ENCODE measurements around the gene CADPS2.

Gene CADPS2

DNA sequence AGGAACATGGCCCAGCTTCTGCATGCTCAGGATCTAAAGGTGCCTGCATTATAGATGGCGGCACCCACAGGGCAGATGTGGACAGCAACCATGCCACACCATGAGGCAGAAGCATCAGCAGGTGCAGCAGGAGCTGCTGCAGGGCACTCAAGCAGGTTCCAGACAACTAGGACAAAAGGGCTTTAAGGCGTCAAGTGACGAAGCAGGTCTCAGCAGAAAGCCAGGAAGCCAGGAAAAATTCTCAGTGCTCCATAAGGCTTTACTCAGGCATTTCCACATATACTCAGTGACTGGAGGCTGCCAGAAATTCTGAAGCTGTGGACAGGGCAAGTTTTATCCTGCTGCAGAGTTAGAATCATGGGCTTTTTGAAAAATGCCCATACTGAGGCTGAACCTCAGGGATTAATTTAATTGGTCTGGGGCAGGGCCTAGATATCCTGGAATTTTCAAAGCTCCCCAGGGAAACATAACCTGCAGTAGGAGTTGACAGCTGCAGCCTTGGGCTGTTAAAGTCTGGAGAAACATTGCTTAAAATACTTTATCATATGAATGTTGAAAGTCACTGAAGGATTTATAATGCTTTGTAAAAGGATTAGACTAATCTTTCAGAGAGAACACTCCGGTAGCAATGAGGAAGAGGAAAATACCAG lies 115.4 kb downstream of the CADPS2 start:
- DNase-seq (ENCODE audit: low read depth in 2 of 2) = no peak

DNA sequence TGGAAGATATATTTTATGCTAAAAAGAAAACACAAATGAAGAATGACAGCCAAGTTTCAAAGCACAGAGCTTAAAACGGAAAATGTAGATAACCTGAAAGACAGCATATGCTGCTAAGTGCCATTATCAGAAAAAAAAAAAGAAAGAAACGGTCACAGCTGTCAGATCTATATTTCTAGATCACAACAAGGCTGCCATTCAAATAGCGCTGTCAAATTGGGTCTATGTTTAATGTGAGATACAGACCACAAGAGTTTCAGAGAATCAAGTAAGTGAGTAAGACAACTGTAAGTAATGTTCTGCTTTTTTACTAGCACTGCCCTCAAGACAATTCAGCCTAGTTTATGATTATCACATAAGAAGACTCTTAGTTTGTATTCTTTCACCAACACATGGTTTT lies 117.4 kb downstream of the CADPS2 start:
- no peak for DNase-seq (ENCODE audit: low read depth in 2 of 2)

DNA sequence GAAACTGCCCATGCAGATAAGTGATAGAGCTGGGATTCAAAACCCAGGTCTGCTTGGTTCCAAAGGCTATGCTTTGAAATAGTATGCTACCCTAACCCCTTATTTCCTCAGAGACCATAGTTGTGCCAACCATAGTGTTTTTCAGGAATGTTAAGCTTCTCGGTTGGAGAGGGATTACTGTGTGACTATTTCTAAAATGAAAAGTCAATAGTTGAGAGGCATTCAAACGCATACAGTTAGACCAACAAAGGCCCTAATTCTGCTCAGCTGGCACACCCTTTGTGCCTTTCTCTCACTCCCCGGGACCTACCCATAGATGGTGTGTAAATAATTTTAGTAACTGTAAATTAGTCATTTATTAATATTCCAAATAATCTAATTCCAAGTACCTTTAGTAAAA lies 118.9 kb downstream of the CADPS2 start:
- DNase-seq (ENCODE audit: low read depth in 2 of 2) = no peak

DNA sequence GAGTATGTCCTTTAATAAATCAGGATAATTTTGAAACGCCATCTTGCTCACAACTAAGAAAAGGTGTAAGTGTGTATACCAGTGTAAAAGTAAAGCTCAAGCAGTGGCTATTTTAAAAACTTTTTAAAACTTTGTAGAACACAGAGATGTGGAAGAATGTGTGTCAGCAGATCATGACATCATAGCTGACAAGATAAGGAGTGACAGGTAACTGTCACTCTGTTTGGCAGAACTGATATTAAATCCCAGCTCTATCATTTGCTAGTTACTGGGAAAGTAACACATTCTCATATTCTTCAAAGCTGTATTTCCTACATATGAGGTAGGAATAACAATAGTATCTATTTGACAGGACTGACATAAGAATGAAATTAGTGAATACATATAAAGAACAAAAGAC lies 119.7 kb downstream of the CADPS2 start:
- DNase-seq (ENCODE audit: low read depth in 2 of 2) = no peak

DNA sequence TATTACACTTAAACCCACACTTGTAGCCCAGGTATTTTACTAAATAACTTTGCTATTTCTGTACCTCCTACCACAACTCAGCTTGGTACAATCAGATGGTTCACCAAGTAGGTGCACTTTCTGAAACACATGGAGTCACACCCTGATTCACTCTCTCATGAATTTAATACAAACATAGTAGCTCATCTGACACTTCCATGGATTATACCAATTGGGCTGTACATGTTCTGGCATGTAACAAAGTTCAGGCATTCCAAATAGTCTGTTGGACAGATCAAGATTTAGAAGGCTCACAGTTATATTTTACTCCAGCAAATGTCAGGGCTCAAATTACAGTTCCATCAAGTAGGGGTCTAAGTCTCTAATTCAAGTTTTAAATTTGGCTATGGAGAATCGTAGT lies 121.4 kb downstream of the CADPS2 start:
- DNase-seq (ENCODE audit: low read depth in 2 of 2) = no peak

DNA sequence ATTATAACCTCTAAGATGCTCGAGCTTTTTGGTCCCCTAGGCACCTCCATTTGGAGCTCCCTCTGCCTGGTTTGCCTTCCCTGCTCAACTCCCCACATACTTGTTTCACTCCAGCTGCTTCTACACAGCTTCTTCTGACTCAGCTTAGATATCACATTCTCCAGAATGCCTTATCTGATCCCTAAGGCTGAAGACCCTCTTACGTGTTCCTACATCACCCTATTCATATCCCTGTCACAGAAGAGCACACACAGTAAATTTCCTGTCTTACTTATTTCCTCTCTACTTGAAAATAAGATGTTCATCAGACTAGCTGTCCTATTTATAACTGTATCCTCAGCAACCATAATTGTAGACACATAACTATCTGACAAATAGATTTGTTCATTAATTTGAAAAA lies 122.2 kb downstream of the CADPS2 start:
- DNase-seq (ENCODE audit: low read depth in 2 of 2) = no peak

DNA sequence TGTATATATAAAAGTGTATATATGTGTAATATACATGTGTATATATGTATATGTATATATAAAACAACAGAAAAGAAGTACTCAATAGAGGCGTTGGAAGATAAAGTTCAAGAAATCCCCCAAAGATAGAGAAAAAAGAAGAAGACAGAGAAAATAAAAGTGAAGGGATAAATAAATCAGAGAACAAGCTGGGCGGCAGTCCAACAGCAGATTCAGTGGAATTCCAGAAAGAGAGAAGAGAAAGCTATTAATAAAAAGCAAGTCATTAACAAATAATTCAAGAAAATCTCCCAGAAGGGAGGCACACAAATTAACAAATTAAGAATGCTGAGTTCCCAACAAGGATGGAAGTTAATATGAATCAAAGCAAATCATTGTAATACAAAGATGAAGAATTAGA lies 124.2 kb downstream of the CADPS2 start:
- no peak for DNase-seq (ENCODE audit: low read depth in 2 of 2)

DNA sequence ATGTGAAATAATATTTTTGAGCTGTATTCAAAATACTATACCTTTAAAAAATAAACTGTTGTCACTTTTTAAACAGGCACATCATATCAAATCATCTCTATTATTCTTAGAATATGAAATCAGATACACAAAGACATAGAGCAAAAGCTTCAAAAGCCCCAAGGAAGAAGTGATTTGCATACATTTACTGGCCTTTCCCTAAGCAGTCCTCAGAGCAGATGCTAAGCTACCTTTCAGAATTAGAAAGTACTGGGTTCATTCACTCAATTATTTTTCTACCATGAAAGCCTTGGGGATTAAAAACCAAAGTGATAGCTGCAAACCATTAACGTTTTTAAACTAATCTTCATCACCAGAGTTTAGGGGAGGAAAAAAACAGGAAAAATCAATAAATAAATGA lies 127.8 kb downstream of the CADPS2 start:
- no peak for DNase-seq (ENCODE audit: low read depth in 2 of 2)

DNA sequence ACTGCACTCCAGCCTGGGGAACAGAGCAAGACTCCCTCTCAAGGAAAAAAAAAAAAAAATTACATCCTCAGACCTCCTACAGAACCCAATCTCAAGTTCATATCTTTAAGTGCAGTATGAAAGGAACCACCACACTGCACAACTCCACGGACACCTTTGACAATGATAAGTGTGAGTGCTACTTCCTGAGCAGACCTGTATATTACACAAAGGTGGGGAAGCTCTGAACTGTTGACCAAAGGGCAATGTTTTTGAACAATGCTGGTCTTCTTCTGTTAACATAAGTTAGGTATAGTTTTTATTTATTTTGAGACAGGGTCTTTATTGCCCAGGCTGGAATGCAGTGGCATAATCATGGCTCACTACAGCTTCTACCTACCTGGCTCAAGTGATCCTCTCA lies 129.4 kb downstream of the CADPS2 start:
- DNase-seq (ENCODE audit: low read depth in 2 of 2) = no peak

DNA sequence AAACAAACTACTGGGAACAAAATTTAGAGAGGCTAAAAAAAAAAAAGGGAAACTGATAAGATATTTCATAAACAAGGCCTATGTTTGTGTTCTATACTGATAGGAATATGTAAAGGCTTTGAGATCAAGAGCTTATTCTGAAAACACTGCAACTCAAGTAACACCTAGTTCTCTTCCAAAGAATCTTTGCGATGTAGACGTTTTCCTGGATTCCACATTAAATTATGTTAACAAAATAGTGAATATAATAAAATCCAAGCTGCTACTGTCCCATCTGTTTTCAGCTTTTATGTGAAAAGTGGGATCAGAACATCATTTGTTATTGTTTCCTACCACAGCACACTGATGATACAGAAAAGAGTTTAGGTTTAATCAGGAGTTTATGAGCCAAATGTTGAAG lies 130.6 kb downstream of the CADPS2 start:
- no peak for DNase-seq (ENCODE audit: low read depth in 2 of 2)

DNA sequence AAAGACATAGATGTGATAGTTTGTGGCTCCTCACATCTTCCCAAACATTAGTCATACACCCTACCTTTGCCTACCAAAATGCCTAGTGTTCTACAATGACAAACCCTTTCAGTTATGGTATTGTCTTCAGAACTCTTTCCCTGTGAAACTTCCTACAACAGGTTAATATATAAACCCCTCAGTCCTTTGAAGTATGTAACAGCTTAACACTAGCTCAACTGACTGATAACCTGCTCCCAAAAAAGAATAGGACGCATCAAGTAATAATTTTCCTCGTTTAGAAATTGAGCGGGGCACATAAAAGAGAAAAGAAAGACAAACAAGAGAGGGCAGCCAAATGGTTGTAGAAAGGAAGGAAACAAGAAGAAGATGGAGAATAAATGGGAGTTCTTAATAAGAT lies 133.7 kb downstream of the CADPS2 start:
- no peak for DNase-seq (ENCODE audit: low read depth in 2 of 2)

DNA sequence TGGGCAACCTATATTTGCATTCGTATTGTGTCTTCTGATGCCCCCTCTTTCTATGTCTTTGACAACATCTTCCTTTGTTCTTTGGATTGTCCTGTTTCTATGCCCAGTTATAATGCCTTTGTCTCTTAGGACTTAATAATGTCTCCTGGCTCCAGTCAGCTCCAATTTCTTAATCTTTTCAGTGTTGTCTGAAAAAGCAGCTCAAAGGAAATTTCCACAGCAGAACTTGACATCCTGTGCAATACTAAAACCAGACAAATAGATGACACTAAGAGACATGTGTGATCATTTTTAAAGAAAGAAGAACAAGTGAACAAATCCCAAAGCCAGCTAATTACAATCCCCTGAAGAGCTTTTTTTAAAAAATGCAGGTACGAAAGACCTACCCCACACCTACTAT lies 135.9 kb downstream of the CADPS2 start:
- DNase-seq (ENCODE audit: low read depth in 2 of 2) = no peak

DNA sequence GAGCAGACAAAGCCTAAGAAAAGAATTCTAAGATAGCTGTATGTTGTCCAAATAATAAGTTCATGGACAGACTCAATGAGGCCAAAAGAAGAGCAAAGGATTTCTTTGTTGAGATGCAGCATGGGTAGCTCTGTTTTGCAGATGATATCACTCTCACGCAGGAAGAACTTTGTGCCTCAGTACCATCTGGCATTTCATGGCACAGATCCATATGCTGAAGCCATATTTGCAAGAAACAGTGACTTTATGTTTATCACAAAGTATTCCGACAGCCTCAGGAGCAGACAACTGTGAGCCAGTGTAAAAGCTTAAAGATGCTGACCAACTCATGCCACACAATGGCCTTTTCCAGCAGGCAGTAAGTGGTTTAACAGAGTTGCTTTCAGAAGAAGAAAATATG lies 138.1 kb downstream of the CADPS2 start:
- no peak for DNase-seq (ENCODE audit: low read depth in 2 of 2)

DNA sequence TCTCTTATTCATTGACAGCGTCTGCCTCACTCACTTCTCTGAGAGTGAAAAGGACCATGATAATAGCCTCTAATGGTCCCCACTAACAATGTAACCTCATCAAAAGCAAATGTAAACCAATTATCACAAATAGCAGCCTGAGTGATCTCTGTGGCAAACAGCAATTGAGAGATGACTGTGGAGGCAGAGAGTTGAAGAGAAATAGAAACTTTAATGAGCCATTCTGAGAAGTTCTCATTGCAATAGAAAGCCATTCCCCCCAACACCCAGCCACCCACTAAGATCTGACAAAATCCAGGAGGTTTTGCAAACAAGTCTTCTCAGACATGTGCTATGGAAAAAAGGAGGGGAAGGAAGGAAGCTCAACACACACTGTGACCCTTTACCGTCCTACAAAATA lies 139.3 kb downstream of the CADPS2 start:
- no peak for DNase-seq (ENCODE audit: low read depth in 2 of 2)

DNA sequence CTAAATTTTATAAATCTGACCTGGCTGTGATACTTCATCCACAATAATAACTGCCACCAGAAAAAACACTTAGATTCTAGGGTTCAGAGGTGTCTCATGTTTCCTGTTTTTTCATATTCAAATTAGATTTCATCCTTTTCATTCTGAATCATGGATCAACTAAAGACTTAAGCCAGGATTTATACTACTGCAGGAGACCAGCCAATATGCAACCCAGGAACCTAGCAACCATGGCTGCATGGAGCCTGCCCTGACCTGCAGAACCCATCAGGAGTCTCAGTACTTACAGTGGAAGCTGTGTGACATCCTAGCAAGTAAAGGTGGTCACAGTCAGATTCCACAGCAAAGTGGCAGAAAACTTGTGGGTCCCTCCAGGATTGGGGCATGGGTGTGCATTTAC lies 143.0 kb downstream of the CADPS2 start:
- no peak for DNase-seq (ENCODE audit: low read depth in 2 of 2)

DNA sequence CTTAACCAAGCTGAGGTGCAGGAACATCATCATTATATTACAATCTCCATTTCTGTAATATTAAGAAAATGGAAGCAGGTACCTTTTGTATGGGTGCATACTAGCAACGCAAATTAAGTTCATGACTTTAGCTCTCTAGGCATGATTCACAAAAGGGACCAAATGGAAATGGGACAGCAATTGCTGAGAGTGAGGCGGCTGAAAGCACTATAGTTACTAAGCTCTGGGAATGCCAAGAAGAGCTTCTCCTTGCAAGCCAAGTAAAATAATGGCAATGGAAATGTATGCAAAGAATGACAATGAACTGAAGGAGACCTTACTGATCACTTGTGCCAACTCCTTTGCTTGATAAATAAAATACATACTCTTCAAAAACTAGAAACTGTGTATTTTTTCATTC lies 147.3 kb downstream of the CADPS2 start:
- no peak for DNase-seq (ENCODE audit: low read depth in 2 of 2)

DNA sequence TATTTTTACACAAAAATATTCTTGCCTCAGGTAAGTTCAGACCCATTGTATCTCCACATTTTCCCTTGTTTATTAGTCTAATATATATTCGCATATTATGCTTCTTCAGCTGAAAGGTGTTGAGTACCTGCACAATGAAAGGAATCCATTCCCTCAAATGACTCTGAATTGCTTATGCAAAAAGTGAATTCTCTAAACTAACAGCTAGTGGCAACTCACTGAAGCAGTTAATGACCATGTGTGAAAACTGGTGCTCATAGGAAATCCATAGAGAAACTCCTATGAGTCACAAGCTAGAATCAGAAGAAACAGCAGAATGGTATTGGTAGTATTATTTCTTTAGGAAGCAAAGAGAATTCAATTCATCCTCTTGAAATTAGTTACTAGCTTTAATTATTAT lies 150.1 kb downstream of the CADPS2 start:
- DNase-seq (ENCODE audit: low read depth in 2 of 2) = no peak

DNA sequence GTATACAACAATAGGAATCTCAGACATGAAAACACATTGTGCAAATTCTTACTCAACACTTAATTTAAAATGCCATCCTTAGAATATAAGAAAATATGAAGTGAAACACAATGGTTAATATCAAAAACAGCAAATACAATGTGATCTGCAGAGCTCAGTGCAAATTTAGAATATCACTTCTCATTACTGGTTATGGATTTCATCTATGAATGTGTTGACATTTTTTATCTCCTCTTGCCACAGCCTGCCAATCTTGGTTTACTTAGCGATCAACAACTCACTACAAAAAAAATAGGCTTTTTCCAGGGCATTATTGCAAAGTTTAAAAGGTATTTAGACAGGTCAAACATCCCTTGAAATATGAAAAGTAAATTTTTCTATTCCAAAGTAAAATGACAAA lies 158.5 kb downstream of the CADPS2 start:
- no peak for DNase-seq (ENCODE audit: low read depth in 2 of 2)

DNA sequence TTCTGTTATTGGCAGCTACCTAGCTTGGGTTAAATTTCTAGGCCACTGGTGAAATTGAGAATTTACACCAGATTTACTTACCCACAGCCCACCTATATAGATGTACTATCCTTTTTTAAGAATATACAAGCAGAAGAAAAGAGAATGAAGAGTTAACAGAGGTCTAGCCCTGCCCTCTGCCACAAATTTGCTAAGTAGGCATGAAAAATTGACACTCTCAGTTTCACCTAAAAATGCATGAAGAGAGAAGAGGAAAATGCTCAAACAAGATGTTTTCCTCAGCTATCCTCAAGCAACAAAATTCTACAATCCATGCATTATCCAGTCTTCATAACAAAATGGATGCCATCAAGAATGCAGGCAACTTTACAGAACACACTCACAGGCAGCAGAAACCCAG lies 158.9 kb downstream of the CADPS2 start:
- no peak for DNase-seq (ENCODE audit: low read depth in 2 of 2)

DNA sequence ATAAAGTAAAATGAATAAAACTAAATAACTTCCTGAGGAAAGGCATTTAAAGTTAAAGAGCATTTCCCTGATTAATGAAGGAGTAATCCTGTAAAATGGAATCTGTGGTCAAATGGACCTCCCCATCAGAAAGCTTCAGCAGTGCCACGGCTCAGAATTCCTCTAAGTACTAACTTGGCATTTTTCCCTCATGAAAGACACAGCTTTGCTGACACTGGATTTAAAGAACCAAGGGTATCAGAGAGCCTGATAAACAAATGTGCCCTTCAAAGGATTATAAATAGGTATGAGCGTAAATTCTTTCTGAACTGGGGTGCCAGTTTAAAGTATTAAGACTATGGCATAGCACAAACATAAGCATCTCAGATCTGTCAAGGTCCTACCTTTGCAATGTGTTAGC lies 159.4 kb downstream of the CADPS2 start:
- DNase-seq (ENCODE audit: low read depth in 2 of 2) = no peak

DNA sequence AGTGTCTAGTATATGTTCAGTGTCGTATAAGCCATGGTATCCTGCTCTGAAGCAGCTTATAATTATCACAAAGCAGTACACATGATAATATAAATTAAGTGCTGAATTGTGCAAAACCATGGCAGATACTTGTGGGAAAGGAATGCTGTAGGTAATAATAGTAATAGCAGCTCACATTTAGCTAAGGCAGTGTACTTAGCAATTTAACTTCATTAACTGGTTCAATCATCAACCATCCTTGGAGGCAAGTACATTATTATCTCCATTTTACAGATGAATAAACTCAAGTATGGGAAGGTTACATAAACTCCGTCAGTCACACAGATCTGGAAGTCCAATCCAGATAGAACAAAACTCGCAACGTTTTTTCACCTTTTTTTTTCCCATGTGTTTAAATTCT lies 161.9 kb downstream of the CADPS2 start:
- no peak for DNase-seq (ENCODE audit: low read depth in 2 of 2)

DNA sequence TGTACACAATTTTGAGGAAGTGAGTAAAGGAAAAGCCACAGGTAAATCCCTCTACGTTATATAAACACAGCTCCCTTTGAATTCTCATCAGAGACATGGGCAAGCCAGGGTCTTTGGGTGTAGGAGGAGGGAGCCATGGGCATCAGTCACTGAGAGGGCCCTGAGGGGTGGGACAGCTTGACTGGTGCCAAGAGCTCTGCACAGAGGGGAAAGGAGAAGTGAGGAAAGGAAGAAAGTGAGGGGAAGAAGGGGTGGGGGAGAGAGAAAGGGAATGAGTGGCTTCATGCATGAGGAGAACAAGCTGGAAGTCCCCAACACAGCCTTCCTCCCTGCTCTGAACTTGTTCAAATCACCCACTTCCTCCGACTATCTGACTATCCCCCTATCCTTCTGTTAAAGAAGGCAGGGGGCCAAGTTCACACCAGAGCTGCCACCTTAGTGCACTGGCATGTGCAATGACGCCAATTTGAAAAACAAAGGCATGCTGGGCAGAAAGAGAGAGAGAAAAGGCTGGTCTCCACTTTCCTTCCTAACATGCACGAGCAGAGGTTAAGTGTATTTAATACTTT lies 167.2 kb downstream of the CADPS2 start:
- DNase-seq (ENCODE audit: low read depth in 2 of 2) = no peak

DNA sequence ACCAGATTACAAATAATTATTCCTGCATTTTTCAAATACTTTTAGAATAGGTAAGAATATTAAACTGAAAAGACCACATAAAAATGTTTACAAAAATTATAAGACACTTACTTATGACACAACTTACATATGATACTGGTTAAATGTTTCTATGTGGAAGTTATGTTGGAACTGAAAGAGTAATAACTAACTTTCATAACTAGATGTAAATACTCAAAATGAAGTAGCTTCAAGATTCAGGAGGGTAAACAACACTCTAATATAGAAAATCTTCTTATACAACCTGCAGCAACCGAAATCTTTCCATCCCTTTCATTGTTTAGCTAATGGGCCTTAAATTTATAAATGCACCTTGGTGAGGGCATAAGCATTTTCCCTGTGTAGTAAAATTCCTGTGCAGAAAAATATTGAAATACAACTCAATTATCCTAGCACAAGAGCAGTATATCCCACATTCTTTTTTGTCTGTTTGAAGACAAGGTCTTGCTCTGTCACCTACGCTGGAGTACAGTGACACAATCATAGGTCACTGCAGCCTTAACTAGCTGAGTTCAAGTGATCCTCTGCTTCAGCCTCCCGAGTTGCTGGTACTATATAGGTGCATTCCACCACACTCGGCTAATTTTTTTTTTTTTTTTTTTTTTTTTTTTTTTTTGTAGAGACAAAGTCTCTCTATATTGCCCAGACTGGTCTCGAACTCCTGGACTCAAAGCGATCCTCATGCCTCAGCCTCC lies 168.7 kb downstream of the CADPS2 start:
- no peak for DNase-seq (ENCODE audit: low read depth in 2 of 2)

DNA sequence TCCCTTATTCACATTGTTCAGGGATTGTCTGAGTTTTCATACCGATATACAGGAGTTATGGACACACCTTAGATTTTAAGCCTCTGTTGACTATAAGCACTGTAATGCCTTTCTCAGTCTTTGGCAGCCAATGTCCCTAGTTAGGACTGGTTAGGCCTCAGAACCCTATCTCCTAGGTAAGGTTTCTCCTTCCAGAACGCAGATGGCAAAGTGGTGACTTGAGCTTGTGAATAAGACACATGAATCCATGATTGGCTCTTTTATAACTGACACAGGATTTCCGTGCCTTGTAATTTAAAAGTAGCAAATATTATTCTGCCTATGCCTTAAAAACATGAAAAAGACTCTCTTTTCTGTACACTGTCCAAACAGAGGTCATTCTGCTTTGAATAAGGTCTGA lies 171.1 kb downstream of the CADPS2 start:
- DNase-seq (ENCODE audit: low read depth in 2 of 2) = no peak

Measured in stimulated activated CD4-positive, alpha-beta T cell treated with anti-CD3 and anti-CD28 coated beads, Interleukin-4, amount 100 ng/mL, for 48 hours (primary cell).